Hepatocyte (in vitro differentiated cells): ENCODE results near the gene MPC1L. TPM values are rescaled to one million over a fixed set of nuclear protein-coding genes. Genes with fewer than 3 reads are reported as not detected.

Experiments used
- DNase-seq: peaks from one replicate; pipeline ENCODE4 v3.0.0-alpha.2; 2016; ENCODE audit warnings: low spot score
- H2AFZ ChIP-seq: fragments of 200-600 bp; sonication (generic); 2 replicates; pipeline ENCODE4 v1.6.0; 2016; ENCODE audit warnings: antibody characterized with exemption, mild to moderate bottlenecking
- H3K27ac ChIP-seq: fragments of 200-600 bp; sonication (generic); 2 replicates; pipeline ENCODE4 v1.5.1; 2016; ENCODE audit warnings: mild to moderate bottlenecking
- H3K27me3 ChIP-seq: fragments of 200-600 bp; sonication (generic); 2 replicates; pipeline ENCODE4 v1.6.1; 2016
- H3K36me3 ChIP-seq: fragments of 200-600 bp; sonication (generic); replicated peaks from 2 replicates; pipeline ENCODE4 v1.5.1; 2016; ENCODE audit warnings: low read depth; ENCODE audit not compliant: insufficient read depth
- H3K4me1 ChIP-seq: fragments of 200-600 bp; sonication (generic); 2 replicates; pipeline ENCODE4 v1.5.1; 2016; ENCODE audit warnings: mild to moderate bottlenecking, moderate library complexity; ENCODE audit not compliant: insufficient read depth
- H3K4me2 ChIP-seq: fragments of 200-600 bp; sonication (generic); 2 replicates; pipeline ENCODE4 v1.6.0; 2016
- H3K4me3 ChIP-seq: fragments of 200-600 bp; sonication (generic); 2 replicates; pipeline ENCODE4 v1.5.1; 2016; ENCODE audit warnings: mild to moderate bottlenecking
- H3K79me2 ChIP-seq: fragments of 200-600 bp; sonication (generic); 2 replicates; pipeline ENCODE4 v1.6.0; 2017; ENCODE audit warnings: mild to moderate bottlenecking
- H3K9me2 ChIP-seq: fragments of 200-600 bp; sonication (generic); replicated peaks from 2 replicates; pipeline ENCODE4 v1.6.0; 2017; ENCODE audit warnings: mild to moderate bottlenecking; ENCODE audit not compliant: insufficient read depth
- H3K9me3 ChIP-seq: fragments of 200-600 bp; sonication (generic); 2 replicates; pipeline ENCODE4 v1.5.1; 2016; ENCODE audit warnings: low read depth, mild to moderate bottlenecking
- H4K20me1 ChIP-seq: fragments of 200-600 bp; sonication (generic); 2 replicates; pipeline ENCODE4 v1.6.0; 2016; ENCODE audit warnings: mild to moderate bottlenecking; ENCODE audit not compliant: insufficient read depth, poor library complexity, severe bottlenecking
- EZH2 ChIP-seq: fragments of 200-600 bp; sonication (generic); IDR thresholded peaks from 2 replicates; pipeline ENCODE4 v1.6.1; 2016; ENCODE audit warnings: antibody characterized with exemption, mild to moderate bottlenecking, borderline replicate concordance
- EZH2phosphoT487 ChIP-seq: fragments of 200-600 bp; sonication (generic); IDR thresholded peaks from one replicate; pipeline ENCODE4 v1.6.1; 2018; ENCODE audit warnings: antibody characterized with exemption, mild to moderate bottlenecking, low read depth, moderate library complexity; ENCODE audit not compliant: unreplicated experiment, severe bottlenecking
- WGBS: methylation state at CpG from one replicate; pipeline ENCODE4 v1.1.6; 2016; ENCODE audit warnings: low lambda C conversion rate; ENCODE audit errors: missing lambda C conversion rate; 5-methylcytosine and 5-hydroxymethylcytosine counted together
- polyA plus RNA-seq: library from polyadenylated mRNA; unstranded; fragments of >200 nt; fragmentation: Nextera tagmentation; extraction: Ambion mirVana; gene quantifications from 2 replicates; pipeline ENCODE4 v1.2.1, GENCODE V29; 2016
- total RNA-seq: library from RNA; depleted of rRNA; stranded (reverse); fragments of >200 nt; gene quantifications from 2 replicates; pipeline ENCODE4 v1.2.3, GENCODE V29; 2014
- TF ChIP-seq, protein P1 (sequence below): fragments of 200-600 bp; sonication (generic); IDR thresholded peaks from 2 replicates; pipeline ENCODE4 v1.5.1; 2016; ENCODE audit warnings: antibody characterized with exemption, mild to moderate bottlenecking; ENCODE audit not compliant: poor library complexity

Gene MPC1L
- total and polyA plus RNA-seq, 2 experiments from 2014 or later: not detected

DNA sequence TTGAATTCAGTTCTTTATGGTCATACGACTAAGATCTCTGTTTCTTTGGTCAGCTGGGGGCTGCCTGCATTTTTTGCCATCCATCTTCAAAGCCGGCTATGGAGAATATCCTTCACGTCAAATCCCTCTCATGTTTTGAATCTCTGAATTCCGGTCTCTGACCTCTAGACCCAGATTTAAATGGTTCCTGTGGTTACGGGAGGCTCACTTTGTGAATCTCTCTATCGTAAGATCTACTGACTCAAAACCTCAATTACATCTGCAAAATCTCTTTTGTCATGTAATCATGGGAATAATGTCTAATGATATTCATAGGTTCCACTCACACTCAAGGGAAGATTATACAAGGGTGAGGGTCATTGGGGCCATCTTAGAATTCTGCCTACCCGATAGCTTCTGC lies 5.7 kb upstream of the MPC1L start:
- no peaks in the 10 kb centered on the region for H3K9me3 ChIP-seq
- H3K4me2 ChIP-seq: no peak overlapping the region
- no peak for DNase-seq
- H3K79me2 ChIP-seq: no peaks in the 10 kb centered on the region
- no peaks in the 10 kb centered on the region for H3K4me1 ChIP-seq
- WGBS: 87% methylated on average over 7 of the region's 7 CpGs
- no peak overlapping the region for H3K27ac ChIP-seq
- no peaks in the 10 kb centered on the region for H3K9me2 ChIP-seq
- H3K4me3 ChIP-seq: no peak overlapping the region
- TF ChIP-seq EZH2 (no peak), EZH2phosphoT487 (no peak)
- TF ChIP-seq, protein P1, sequence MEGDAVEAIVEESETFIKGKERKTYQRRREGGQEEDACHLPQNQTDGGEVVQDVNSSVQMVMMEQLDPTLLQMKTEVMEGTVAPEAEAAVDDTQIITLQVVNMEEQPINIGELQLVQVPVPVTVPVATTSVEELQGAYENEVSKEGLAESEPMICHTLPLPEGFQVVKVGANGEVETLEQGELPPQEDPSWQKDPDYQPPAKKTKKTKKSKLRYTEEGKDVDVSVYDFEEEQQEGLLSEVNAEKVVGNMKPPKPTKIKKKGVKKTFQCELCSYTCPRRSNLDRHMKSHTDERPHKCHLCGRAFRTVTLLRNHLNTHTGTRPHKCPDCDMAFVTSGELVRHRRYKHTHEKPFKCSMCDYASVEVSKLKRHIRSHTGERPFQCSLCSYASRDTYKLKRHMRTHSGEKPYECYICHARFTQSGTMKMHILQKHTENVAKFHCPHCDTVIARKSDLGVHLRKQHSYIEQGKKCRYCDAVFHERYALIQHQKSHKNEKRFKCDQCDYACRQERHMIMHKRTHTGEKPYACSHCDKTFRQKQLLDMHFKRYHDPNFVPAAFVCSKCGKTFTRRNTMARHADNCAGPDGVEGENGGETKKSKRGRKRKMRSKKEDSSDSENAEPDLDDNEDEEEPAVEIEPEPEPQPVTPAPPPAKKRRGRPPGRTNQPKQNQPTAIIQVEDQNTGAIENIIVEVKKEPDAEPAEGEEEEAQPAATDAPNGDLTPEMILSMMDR: no peak
- no peaks in the 10 kb centered on the region for H3K27me3 ChIP-seq
- H3K36me3 ChIP-seq: no peaks in the 10 kb centered on the region
- no peak overlapping the region for H2AFZ ChIP-seq
- H4K20me1 ChIP-seq: no peaks in the 10 kb centered on the region

DNA sequence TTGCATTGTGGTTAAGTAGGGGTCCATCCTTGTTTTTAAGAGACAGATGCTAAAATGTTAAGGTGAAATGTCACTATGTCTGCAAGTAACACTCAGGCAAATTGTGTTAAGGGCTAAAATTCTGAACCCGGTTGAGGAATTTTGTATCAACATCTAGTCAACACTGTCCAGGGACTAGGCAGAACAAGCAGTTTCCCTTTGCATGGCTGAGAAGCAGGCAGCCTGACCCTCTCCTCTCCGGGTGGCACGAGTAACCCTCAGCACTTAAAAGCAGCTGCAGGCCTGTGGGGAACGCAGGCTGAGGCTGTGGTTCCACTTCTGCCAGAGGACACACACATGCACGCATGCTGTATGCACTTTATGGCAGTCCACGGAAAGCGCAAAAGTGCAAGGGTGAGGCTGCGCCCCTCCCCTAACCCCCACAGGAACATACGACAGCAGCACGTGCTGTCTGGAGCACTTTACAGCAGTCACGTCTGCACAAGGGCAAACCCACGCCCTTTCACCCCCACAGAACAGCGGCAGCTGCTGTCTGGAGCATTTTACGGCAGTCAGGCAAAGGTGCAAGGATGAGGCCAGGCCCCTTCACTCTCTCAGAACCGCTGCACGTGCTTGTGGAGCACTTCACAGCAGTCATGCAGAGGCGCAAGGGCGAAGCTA lies 619 bp upstream of the MPC1L start:
- Histone ChIP-seq H3K9me3 (no peaks in the 10 kb centered on the region), H3K9me2 (no peaks in the 10 kb centered on the region), H3K36me3 (no peaks in the 10 kb centered on the region), H3K27ac (no peak overlapping the region), H3K4me3 (no peak overlapping the region), H4K20me1 (no peaks in the 10 kb centered on the region), H2AFZ (no peak overlapping the region), H3K27me3 (no peaks in the 10 kb centered on the region), H3K4me2 (no peak overlapping the region), H3K79me2 (no peaks in the 10 kb centered on the region), H3K4me1 (no peaks in the 10 kb centered on the region)
- TF ChIP-seq EZH2phosphoT487 (no peak), EZH2 (no peak)
- TF ChIP-seq, protein P1: no peak
- DNase-seq: no peak
- WGBS: 78% methylated on average over 18 of the region's 18 CpGs

DNA sequence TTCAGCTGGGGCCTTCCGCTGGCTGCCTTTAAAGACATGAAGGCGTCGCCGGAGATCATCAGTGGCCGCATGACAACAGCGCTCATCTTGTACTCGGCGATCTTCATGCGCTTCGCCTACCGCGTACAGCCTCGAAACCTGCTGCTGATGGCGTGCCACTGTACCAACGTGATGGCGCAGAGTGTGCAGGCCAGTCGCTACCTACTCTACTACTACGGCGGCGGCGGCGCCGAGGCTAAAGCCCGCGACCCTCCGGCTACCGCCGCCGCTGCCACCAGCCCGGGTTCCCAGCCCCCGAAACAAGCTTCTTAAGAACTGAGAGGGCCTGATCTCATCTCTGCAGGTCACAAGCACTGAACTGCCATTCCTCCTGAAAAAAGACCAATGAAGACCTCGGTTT lies 437 bp downstream of the MPC1L start:
- Histone ChIP-seq H3K4me3 (no peak overlapping the region), H3K79me2 (no peaks in the 10 kb centered on the region), H3K4me2 (no peak overlapping the region), H3K27me3 (no peaks in the 10 kb centered on the region), H4K20me1 (no peaks in the 10 kb centered on the region), H3K9me2 (no peaks in the 10 kb centered on the region), H2AFZ (no peak overlapping the region), H3K27ac (no peak overlapping the region), H3K36me3 (no peaks in the 10 kb centered on the region), H3K4me1 (no peaks in the 10 kb centered on the region), H3K9me3 (no peaks in the 10 kb centered on the region)
- TF ChIP-seq, protein P1: no peak
- TF ChIP-seq EZH2 (no peak), EZH2phosphoT487 (no peak)
- no peak for DNase-seq
- WGBS: 96% methylated on average over 32 of the region's 32 CpGs
